OCI-LY1 (cell line): Measurements from ENCODE around the gene TRDMT1.

ENCODE experiments used
- H2AFZ ChIP-seq: fragments of 200-600 bp; sonication (generic), shearing (Covaris generic); 2 replicates; pipeline ENCODE4 v1.6.0; 2014; ENCODE audit warnings: antibody characterized with exemption, mild to moderate bottlenecking, low read length
- H3F3A ChIP-seq: fragments of 200-600 bp; sonication (generic), shearing (Covaris generic); 2 replicates; pipeline ENCODE4 v1.6.0; 2014; ENCODE audit warnings: mild to moderate bottlenecking, antibody characterized with exemption, low read length, moderate library complexity; ENCODE audit not compliant: insufficient read depth
- H3K27ac ChIP-seq: fragments of 200-600 bp; sonication (generic); 2 replicates; pipeline ENCODE4 v1.5.1; 2014; ENCODE audit warnings: low read length, mixed run types, mild to moderate bottlenecking, low read depth; ENCODE audit not compliant: poor library complexity, severe bottlenecking
- H3K27me3 ChIP-seq: fragments of 200-600 bp; sonication (generic); 2 replicates; pipeline ENCODE4 v1.6.0; 2014; ENCODE audit warnings: antibody characterized with exemption, mild to moderate bottlenecking, low read length, moderate library complexity; ENCODE audit not compliant: insufficient read depth
- H3K36me3 ChIP-seq: fragments of 200-600 bp; sonication (generic); 2 replicates; pipeline ENCODE4 v1.6.1; 2014; ENCODE audit warnings: mild to moderate bottlenecking, antibody characterized with exemption, low read length, moderate library complexity, mixed read lengths; ENCODE audit not compliant: insufficient read depth
- H3K4me1 ChIP-seq: fragments of 200-600 bp; sonication (generic); 2 replicates; pipeline ENCODE4 v1.5.1; 2014; ENCODE audit warnings: mild to moderate bottlenecking, low read length, moderate library complexity; ENCODE audit not compliant: insufficient read depth, severe bottlenecking
- H3K4me2 ChIP-seq: fragments of 200-600 bp; sonication (generic), shearing (Covaris generic); 2 replicates; pipeline ENCODE4 v1.6.1; 2014; ENCODE audit warnings: low read length
- H3K4me3 ChIP-seq: fragments of 200-600 bp; sonication (generic); 2 replicates; pipeline ENCODE4 v1.5.1; 2014; ENCODE audit warnings: low read length, low read depth, mild to moderate bottlenecking, mixed read lengths; ENCODE audit not compliant: poor library complexity, severe bottlenecking
- H3K79me2 ChIP-seq: fragments of 200-600 bp; shearing (Covaris generic); 2 replicates; pipeline ENCODE4 v1.6.1; 2016; ENCODE audit warnings: mixed run types, low read length, mixed read lengths; ENCODE audit not compliant: insufficient read depth
- H3K9ac ChIP-seq: fragments of 200-600 bp; sonication (generic), shearing (Covaris generic); 2 replicates; pipeline ENCODE4 v1.6.1; 2014; ENCODE audit warnings: mild to moderate bottlenecking, low read length, mixed read lengths
- H3K9me2 ChIP-seq: fragments of 200-600 bp; sonication (generic), shearing (Covaris generic); 2 replicates; pipeline ENCODE4 v1.6.1; 2014; ENCODE audit warnings: low read depth, mild to moderate bottlenecking, low read length, mixed read lengths
- H3K9me3 ChIP-seq: fragments of 200-600 bp; shearing (Covaris generic); 2 replicates; pipeline ENCODE4 v1.6.1; 2014; ENCODE audit warnings: low read length, mixed read lengths
- H4K20me1 ChIP-seq: fragments of 200-600 bp; sonication (generic), shearing (Covaris generic); 2 replicates; pipeline ENCODE4 v1.6.0; 2016; ENCODE audit warnings: mild to moderate bottlenecking, low read length; ENCODE audit not compliant: insufficient read depth
- CTCF ChIP-seq: fragments of 200-600 bp; sonication (generic), shearing (Covaris generic); IDR thresholded peaks from 2 replicates; pipeline ENCODE4 v1.5.1; 2017; ENCODE audit warnings: mild to moderate bottlenecking, antibody characterized with exemption, low read length, moderate library complexity, mixed read lengths
- EZH2 ChIP-seq: fragments of 200-600 bp; sonication (generic), shearing (Covaris generic); IDR thresholded peaks from 2 replicates; pipeline ENCODE4 v1.8.0; 2017; ENCODE audit warnings: borderline replicate concordance, mixed run types, mild to moderate bottlenecking, antibody characterized with exemption, low read length, moderate library complexity, mixed read lengths

The TRDMT1 gene

GRCh38 chr10:17183110-17183509, 18.4 kb downstream of the TRDMT1 start:
- Histone ChIP-seq H3K27me3 (no peaks in the 10 kb centered on the region), H3K4me2 (no peak overlapping the region), H3K27ac (no peak overlapping the region), H3K9ac (no peak overlapping the region), H2AFZ (no peak overlapping the region), H3K36me3 (no peaks in the 10 kb centered on the region), H3K4me3 (no peak overlapping the region), H3F3A (no peaks in the 10 kb centered on the region), H4K20me1 (no peaks in the 10 kb centered on the region), H3K79me2 (no peaks in the 10 kb centered on the region), H3K9me3 (no peaks in the 10 kb centered on the region), H3K9me2 (no peaks in the 10 kb centered on the region), H3K4me1 (no peaks in the 10 kb centered on the region)
- no peak for TF ChIP-seq CTCF
- TF ChIP-seq EZH2 = no peak

- H3K27me3 ChIP-seq = no peaks in the 10 kb centered on the region
- H4K20me1 ChIP-seq = no peaks in the 10 kb centered on the region
- no peaks in the 10 kb centered on the region for H3K9me3 ChIP-seq
- H3K9me2 ChIP-seq = no peaks in the 10 kb centered on the region
- no peak overlapping the region for H3K27ac ChIP-seq
- H3K4me3 ChIP-seq = no peak overlapping the region
- H3K4me2 ChIP-seq = no peak overlapping the region
- H3K4me1 ChIP-seq = no peaks in the 10 kb centered on the region
- TF ChIP-seq CTCF (no peak), EZH2 (no peak)
- no peaks in the 10 kb centered on the region for H3K79me2 ChIP-seq
- no peak overlapping the region for H3K9ac ChIP-seq
- H3F3A ChIP-seq = no peaks in the 10 kb centered on the region
- no peak overlapping the region for H2AFZ ChIP-seq
- H3K36me3 ChIP-seq = no peaks in the 10 kb centered on the region
These were observed 19.7 kb downstream of the TRDMT1 start for GRCh38 chr10:17181751-17182150.

GRCh38 chr10:17181110-17181509, 20.4 kb downstream of the TRDMT1 start:
- no peak for TF ChIP-seq CTCF
- TF ChIP-seq EZH2 = no peak
- Histone ChIP-seq H3K9ac (no peak overlapping the region), H3K36me3 (no peaks in the 10 kb centered on the region), H3K79me2 (no peaks in the 10 kb centered on the region), H3K9me2 (no peaks in the 10 kb centered on the region), H3K27ac (no peak overlapping the region), H3K9me3 (no peaks in the 10 kb centered on the region), H3K4me3 (no peak overlapping the region), H3K27me3 (no peaks in the 10 kb centered on the region), H3F3A (no peaks in the 10 kb centered on the region), H3K4me1 (no peaks in the 10 kb centered on the region), H3K4me2 (no peak overlapping the region), H2AFZ (no peak overlapping the region), H4K20me1 (no peaks in the 10 kb centered on the region)
